Measurements from ENCODE around the gene ENDOD1.

DNA sequence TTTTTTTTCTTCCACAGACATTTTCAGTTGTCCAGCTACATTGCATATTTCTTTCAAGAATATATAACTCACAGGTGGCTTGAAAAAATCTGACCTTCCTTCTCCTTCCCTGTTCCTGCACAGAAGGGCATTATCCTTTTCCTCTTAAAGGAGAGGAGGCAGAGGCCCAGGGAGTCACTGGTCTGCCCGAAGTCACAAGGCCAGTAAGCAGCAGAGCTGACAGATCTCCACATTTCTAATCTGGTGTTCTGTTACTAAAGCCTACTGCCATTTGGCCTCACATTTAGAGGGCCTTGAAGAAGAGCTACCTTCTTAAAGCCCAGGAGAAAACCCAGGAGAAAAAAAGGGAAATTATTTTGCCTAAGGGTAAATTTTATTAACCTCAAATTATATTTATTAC, 12.3 kb downstream of the ENDOD1 start:
- TF ChIP-seq CTCF (IDR thresholded peaks at IDR 0.05; ENCODE audit: low read length) (no peak), EZH2phosphoT487 (IDR thresholded peaks at IDR 0.05; ENCODE audit: low read length) (no peak)

Data from MM.1S (cell line).